GM12892 (cell line): ENCODE data around the gene C3orf52.
A peak's percentile ranks its signal among the peaks of the same experiment; 100 is the strongest.

Source experiments
- POLR2A ChIP-seq: IDR thresholded peaks from 2 replicates; pipeline ENCODE4 v1.6.1; 2011; ENCODE audit warnings: low read depth, low read length, control low read depth
- POLR2AphosphoS5 ChIP-seq: IDR thresholded peaks from 2 replicates; pipeline ENCODE4 v1.6.1; 2011; ENCODE audit warnings: low read depth, low read length, control low read depth
- TAF1 ChIP-seq: IDR thresholded peaks from 2 replicates; pipeline ENCODE4 v1.6.1; 2011; ENCODE audit warnings: low read depth, mild to moderate bottlenecking, control low read depth, low read length, borderline replicate concordance

GRCh38 chr3:112133626-112134334 lies 47.6 kb downstream of the C3orf52 start:
- TF ChIP-seq POLR2A (peak; percentile 73), POLR2AphosphoS5 (peak; percentile 56), TAF1 (no peak)
